ENCODE measurements around the gene PLCG2. TPM values are rescaled to one million over a fixed set of nuclear protein-coding genes. Genes with fewer than 3 reads are reported as not detected.
"Not testable (repeated sequence)": the region's sequence is repeated elsewhere in the genome, so short reads cannot be mapped to it uniquely, and the experiment has no call there.

The PLCG2 gene
- polyA plus RNA-seq, 1 experiment, result 0.22 TPM

- ChIA-PET CTCF (no interaction called here), POLR2A (no interaction called here)
- no peaks in the 10 kb centered on the region for H3K27me3 ChIP-seq (ENCODE audit: control insufficient read depth, insufficient read depth, low read length)
- H3K36me3 ChIP-seq (ENCODE audit: control insufficient read depth, insufficient read depth, low read length), result no peaks in the 10 kb centered on the region
- DNase-seq (ENCODE audit: low read depth), result no peak
- no peak overlapping the region for H3K4me3 ChIP-seq (ENCODE audit: low read depth, low read length)
- no peak for TF ChIP-seq CTCF (IDR thresholded peaks at IDR 0.05; ENCODE audit: insufficient read depth, low read depth, low read length)
These were observed 185.7 kb downstream of the PLCG2 start for GRCh38 chr16:81964808-81965207.

GRCh38 chr16:81967358-81967757 is 188.3 kb downstream of the PLCG2 start:
- TF ChIP-seq CTCF (IDR thresholded peaks at IDR 0.05; ENCODE audit: insufficient read depth, low read depth, low read length), result no peak
- CTCF ChIA-PET, result no interaction called here
- no peaks in the 10 kb centered on the region for H3K27me3 ChIP-seq (ENCODE audit: control insufficient read depth, insufficient read depth, low read length)
- no peaks in the 10 kb centered on the region for H3K36me3 ChIP-seq (ENCODE audit: control insufficient read depth, insufficient read depth, low read length)
- no peak overlapping the region for H3K4me3 ChIP-seq (ENCODE audit: low read depth, low read length)
- no peak for DNase-seq (ENCODE audit: low read depth)
- POLR2A ChIA-PET, result no interaction called here

- TF ChIP-seq CTCF (IDR thresholded peaks at IDR 0.05; ENCODE audit: insufficient read depth, low read depth, low read length), result no peak
- CTCF ChIA-PET, result no interaction called here
- no peak overlapping the region for H3K4me3 ChIP-seq (ENCODE audit: low read depth, low read length)
- H3K27me3 ChIP-seq (ENCODE audit: control insufficient read depth, insufficient read depth, low read length), result no peaks in the 10 kb centered on the region
- DNase-seq (ENCODE audit: low read depth), result no peak
- H3K36me3 ChIP-seq (ENCODE audit: control insufficient read depth, insufficient read depth, low read length), result no peaks in the 10 kb centered on the region
- POLR2A ChIA-PET, result no interaction called here
These were observed 192.8 kb downstream of the PLCG2 start for GRCh38 chr16:81971853-81972252.

GRCh38 chr16:81973737-81974136 is 194.6 kb downstream of the PLCG2 start:
- no peaks in the 10 kb centered on the region for H3K36me3 ChIP-seq (ENCODE audit: control insufficient read depth, insufficient read depth, low read length)
- POLR2A ChIA-PET, result no interaction called here
- no peak for TF ChIP-seq CTCF (IDR thresholded peaks at IDR 0.05; ENCODE audit: insufficient read depth, low read depth, low read length)
- no peak for DNase-seq (ENCODE audit: low read depth)
- H3K4me3 ChIP-seq (ENCODE audit: low read depth, low read length), result no peak overlapping the region
- H3K27me3 ChIP-seq (ENCODE audit: control insufficient read depth, insufficient read depth, low read length), result no peaks in the 10 kb centered on the region
- CTCF ChIA-PET, result interaction anchor here (1.5 kb wide), 1 partner anchor 23 kb away, joined by 4 read pairs; no protein-coding TSS in a partner anchor

- ChIA-PET POLR2A (no interaction called here), CTCF (no interaction called here)
- no peak for DNase-seq (ENCODE audit: low read depth)
- no peaks in the 10 kb centered on the region for H3K27me3 ChIP-seq (ENCODE audit: control insufficient read depth, insufficient read depth, low read length)
- no peaks in the 10 kb centered on the region for H3K36me3 ChIP-seq (ENCODE audit: control insufficient read depth, insufficient read depth, low read length)
- no peak for TF ChIP-seq CTCF (IDR thresholded peaks at IDR 0.05; ENCODE audit: insufficient read depth, low read depth, low read length)
- H3K4me3 ChIP-seq (ENCODE audit: low read depth, low read length), result no peak overlapping the region
These were observed 196.5 kb downstream of the PLCG2 start for GRCh38 chr16:81975637-81976036.

- H3K27me3 ChIP-seq (ENCODE audit: control insufficient read depth, insufficient read depth, low read length); POLR2A ChIA-PET; H3K4me3 ChIP-seq (ENCODE audit: low read depth, low read length); DNase-seq (ENCODE audit: low read depth); H3K36me3 ChIP-seq (ENCODE audit: control insufficient read depth, insufficient read depth, low read length): not testable (repeated sequence)
- CTCF ChIA-PET, result interaction anchor here (0.7 kb wide), 1 partner anchor 1960 kb away, joined by 3 read pairs; no protein-coding TSS in a partner anchor
These were observed 198.3 kb downstream of the PLCG2 start for GRCh38 chr16:81977335-81977942.
